HG02763 (cell line): Measurements from ENCODE around the gene NSF.
"Not testable (repeated sequence)": the region's sequence is repeated elsewhere in the genome, so short reads cannot be mapped to it uniquely, and the experiment has no call there.

Source experiments
- ATAC-seq: cut with Tn5 transposase; IDR thresholded peaks from one replicate; pipeline ENCODE4 v1.9.1; 2021; ENCODE audit warnings: mild to moderate bottlenecking, moderate library complexity; ENCODE audit not compliant: unreplicated experiment

NSF gene

GRCh38 chr17:46696522-46696921, 106.1 kb downstream of the NSF start:
- ATAC-seq = not testable (repeated sequence)

DNA sequence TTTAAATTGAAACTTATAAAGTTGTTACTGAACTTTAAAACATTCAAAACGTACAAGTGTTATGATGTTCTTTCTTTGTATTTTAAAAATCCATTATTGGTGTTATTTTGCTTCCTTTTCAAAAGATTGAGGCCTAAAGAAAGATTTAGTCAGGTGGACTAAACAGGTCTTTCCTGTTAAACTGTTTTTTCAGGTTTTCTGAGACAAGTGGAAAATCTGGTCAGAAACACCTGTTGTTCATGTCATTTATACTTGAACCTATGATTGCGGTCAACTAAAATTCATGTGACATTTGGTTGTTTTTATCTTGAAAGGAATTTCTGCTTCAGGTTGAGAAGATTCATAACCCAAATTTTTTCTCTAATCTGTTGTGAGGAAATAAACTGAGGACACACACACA, 108.5 kb downstream of the NSF start:
- ATAC-seq = not testable (repeated sequence)

DNA sequence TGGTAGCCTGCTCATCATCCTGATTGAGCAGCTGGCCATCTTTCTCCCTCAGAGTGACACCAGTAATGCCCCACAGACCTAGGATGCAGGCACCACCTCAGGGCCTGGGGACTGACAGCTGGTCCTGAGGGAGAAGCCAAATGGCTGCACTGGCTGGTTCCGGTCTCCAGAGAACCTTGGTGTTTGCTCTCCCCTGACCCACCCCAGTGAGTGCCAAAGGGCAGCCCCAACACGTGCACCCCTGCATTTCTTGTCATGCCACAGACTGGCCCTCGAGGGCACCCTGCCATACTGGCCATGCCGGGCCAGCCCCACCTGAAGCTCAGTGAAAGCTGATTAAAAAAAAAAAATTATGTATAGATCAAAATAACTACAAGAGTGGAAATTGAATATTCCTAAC, 127.5 kb downstream of the NSF start:
- ATAC-seq = no peak

DNA sequence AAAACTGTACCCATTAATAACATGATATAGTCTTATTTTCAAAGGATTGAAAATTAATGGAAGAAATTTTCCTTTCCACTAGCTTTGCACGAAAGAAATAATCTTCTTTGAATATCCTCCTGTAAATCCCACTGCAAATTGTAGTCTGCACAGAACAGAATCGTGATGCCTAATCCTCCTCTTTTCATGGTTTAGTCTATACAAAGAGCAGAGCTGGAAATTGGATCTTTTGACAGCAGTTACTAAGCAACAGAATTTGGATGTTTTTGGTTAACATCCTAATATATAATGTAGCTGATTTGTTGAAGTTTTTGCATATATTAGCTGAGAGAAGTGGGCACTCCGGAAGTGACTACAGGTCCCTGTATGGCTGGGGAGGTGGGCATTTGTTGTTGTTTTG, 129.4 kb downstream of the NSF start:
- no peak for ATAC-seq

- no peak for ATAC-seq
Measured at GRCh38 chr17:46720408-46720807, 129.9 kb downstream of the NSF start.

- no peak for ATAC-seq
Measured at GRCh38 chr17:46722662-46723285, 132.3 kb downstream of the NSF start.

- ATAC-seq = no peak
Measured at GRCh38 chr17:46726206-46726605, 135.7 kb downstream of the NSF start.

GRCh38 chr17:46727572-46728348, 137.3 kb downstream of the NSF start:
- ATAC-seq = no peak

GRCh38 chr17:46730026-46730425, 139.6 kb downstream of the NSF start:
- no peak for ATAC-seq

DNA sequence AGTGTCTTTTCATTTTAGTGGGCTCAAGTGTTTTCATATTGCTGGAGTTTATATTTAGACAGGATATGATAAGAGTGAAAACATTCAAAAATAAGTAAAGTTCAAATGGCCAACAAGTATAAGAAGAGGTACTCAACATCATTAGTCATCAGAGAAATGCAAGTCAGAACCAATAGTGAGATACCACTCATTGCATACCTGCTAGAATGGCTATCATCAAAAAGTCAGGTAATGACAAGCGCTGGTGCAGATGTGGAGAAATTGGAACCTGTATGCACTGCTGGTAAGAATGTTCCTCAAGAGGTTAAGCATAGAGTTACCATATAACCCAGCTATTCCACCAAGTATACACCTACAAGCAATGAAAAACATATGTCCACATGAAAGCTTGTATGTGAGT, 140.2 kb downstream of the NSF start:
- ATAC-seq = no peak

GRCh38 chr17:46732160-46732559, 141.7 kb downstream of the NSF start:
- no peak for ATAC-seq

GRCh38 chr17:46732754-46733398, 142.4 kb downstream of the NSF start:
- no peak for ATAC-seq

- no peak for ATAC-seq
Measured at GRCh38 chr17:46733837-46734475, 143.5 kb downstream of the NSF start.

GRCh38 chr17:46736100-46736499, 145.6 kb downstream of the NSF start:
- no peak for ATAC-seq

GRCh38 chr17:46737326-46737725, 146.9 kb downstream of the NSF start:
- no peak for ATAC-seq

DNA sequence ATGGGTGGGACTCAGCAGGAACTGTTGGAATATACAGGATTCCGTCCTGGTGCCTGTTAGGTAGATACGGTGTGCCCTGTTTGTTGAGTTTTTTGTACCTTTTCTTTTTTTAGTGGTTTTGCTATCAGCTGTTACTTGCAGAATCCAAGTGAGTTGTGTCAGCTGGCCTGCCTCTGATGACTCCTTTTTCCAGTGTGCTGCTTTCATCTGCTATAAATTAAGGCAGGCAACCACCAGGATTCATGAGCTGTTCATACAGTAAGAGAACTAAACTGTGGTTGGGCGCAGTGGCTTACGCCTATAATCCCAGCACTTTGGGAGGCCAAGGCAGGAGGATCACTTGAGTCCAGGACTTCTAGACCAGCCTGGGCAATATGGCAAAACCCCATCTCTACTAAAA, 148.1 kb downstream of the NSF start:
- no peak for ATAC-seq

GRCh38 chr17:46739982-46740381, 149.5 kb downstream of the NSF start:
- no peak for ATAC-seq

DNA sequence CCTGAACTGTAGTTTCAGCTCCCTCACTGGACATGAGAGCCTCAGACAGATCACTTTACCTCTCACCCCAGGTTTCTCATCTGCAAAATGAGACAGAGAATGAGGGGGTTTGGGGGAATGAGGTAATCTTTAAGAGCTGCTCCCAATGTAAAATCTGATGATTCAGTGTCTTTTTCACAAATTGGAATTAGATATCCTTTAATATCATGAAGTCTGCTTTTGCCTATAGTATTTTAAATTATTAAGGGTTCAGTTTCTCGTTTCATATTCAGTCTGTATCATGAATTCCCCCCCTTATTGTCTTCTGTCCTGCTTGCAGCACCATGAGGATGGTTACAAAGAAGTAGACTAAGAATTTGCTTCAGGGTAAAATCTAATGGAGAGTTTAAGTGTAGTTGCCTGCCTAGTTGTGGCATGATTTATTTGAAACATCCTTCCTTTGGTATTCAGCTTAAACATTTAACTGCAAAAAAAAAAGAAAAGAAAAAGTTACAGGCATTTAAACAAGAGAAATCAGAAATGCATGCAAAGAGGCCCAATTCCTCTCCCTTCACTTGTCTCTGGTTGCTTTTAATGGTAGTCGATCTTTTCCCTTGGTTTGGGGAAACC, 150.8 kb downstream of the NSF start:
- ATAC-seq = no peak

- ATAC-seq = no peak
Measured at GRCh38 chr17:46742565-46743270, 152.2 kb downstream of the NSF start.

DNA sequence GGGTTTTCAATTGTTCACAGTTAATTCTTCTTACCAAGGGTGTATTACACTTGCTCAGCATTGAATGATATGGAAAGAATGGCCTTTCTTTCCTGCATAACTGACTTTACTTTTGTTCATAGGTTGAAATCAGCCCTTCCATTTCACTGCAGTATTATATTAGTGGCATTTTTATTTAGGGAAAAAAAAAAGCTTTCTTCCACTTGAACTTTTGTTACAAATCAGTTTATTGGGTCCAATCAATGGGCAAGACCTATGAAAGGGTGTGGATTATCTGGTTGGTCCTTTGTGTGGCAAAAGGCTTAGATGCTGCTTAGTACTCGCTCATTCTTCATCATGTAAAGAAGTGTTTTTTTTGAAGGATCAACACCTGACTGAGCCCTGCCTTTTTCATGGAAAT, 154.0 kb downstream of the NSF start:
- no peak for ATAC-seq

GRCh38 chr17:46745376-46745775, 154.9 kb downstream of the NSF start:
- no peak for ATAC-seq
